H1 (cell line): Measurements from ENCODE around the gene CACNA2D4. TPM values are rescaled to one million over a fixed set of nuclear protein-coding genes. Genes with fewer than 3 reads are reported as not detected.

Experiments
- EP300 ChIP-seq, 2 experiments: IDR thresholded peaks; 1 replicate in 1 of 2; 2 replicates in 1 of 2; pipeline ENCODE4 v1.6.1; 2011 to 2012; ENCODE audit warnings: low read depth in 2 of 2, low read length in 2 of 2, mild to moderate bottlenecking in 2 of 2, borderline replicate concordance in 1 of 2, inconsistent platforms in 1 of 2, moderate library complexity in 1 of 2
- JUN ChIP-seq: IDR thresholded peaks from 2 replicates; pipeline ENCODE4 v1.6.1; 2011; ENCODE audit warnings: low read depth, mild to moderate bottlenecking, improper control_type of control experiment, low read length
- SIRT6 ChIP-seq: IDR thresholded peaks from one replicate; pipeline ENCODE4 v1.7.1; 2012; ENCODE audit warnings: low read length, inconsistent platforms
- TCF12 ChIP-seq: IDR thresholded peaks from 2 replicates; pipeline ENCODE4 v1.6.1; 2011; ENCODE audit warnings: low read depth, mild to moderate bottlenecking, low read length
- polyA plus RNA-seq, 7 experiments: library from polyadenylated mRNA; depleted of rRNA in 3 of 7; stranded (reverse) in 5 of 7; unstranded in 2 of 7; fragments of >200 nt in 5 of 7; fragments of 200-250 nt in 2 of 7; gene quantifications; 1 replicate in 5 of 7; 2 replicates in 1 of 7; 4 replicates in 1 of 7; pipeline versions ENCODE4 v1.2.1 to v1.2.3, GENCODE V29; 2011 to 2013; ENCODE audit warnings: missing spikeins in 2 of 7, mixed read lengths in 2 of 7
- total RNA-seq: library from RNA; stranded (reverse); fragmentation: NEBNext Ultra II Directional; extraction: Animal tissue kit (Norgen Biotek cat#: 25700); gene quantifications from 2 replicates; pipeline ENCODE4 v1.2.1, GENCODE V29; 2021

The CACNA2D4 gene
- total and polyA plus RNA-seq, 2 of the 8 experiments (the other 6 are each of a cell fraction or from before 2014, with no cell fraction given), result 0.44 to 0.88 TPM

DNA sequence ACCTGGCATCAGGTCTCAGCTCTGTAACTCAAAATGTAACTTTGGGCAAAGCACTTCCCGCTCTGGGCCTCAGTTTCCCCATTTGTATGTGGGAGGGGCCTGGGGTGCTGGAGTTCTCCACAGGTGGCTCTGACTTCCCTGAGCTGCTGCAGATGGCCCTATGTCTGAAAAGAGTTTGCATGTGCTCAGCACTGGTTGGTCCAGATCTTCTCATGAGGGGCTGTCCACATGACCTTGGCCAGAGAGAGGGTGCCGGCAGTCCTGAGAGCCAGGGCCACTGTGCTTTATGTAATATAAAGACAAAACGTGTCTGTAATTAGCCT is 7.2 kb upstream of the CACNA2D4 start (continued):
- TF ChIP-seq TCF12 (no peak), SIRT6 (no peak), EP300 (IDR thresholded peaks at IDR 0.05; ENCODE audit: borderline replicate concordance in 1 of 2, low read depth in 2 of 2, low read length in 2 of 2) (no peak), JUN (no peak)
- TF ChIP-seq, all 59 proteins: peak for 0
